ENCODE measurements around the gene TMCO6. TPM values are rescaled to one million over a fixed set of nuclear protein-coding genes. Genes with fewer than 3 reads are reported as not detected.

The TMCO6 gene
- total and polyA plus RNA-seq, 2 of the 8 experiments (the other 6 are each of a cell fraction or from before 2014, with no cell fraction given): 29.0 to 40.9 TPM

DNA sequence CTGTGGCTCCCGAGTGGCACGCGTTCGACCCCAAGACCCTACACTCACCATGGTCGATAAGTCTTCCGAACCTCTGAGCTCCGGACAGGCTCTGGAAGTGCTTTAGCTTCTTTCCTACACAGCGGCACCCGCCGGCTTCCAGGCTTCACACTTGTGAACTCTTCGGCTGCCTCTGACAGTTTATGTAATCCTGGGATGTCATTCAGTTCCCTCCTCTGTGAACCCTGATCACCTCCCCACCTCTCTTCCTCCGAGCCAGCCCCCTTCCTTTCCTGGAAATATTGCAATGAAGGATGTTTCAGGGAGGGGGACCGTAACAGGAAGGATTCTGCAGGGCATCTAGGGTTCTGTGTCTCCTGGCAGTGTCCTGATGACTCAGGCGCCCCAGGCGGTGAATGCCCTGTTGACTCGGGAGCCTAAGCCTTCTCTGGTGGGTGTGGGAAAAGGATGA lies 6.2 kb upstream of the TMCO6 start, which contains the start of gene CD14:
TSS of gene CD14 (minus strand) at position 155 of the 451 bp plus-strand sequence. CDS start at position 51, 104 bp downstream.
- H3K4me2 ChIP-seq (ENCODE audit: insufficient read depth in 1 of 2, low read depth in 2 of 2, low read length in 2 of 2): no peak within 1 kb of the TSS
- no peak within 1 kb of the TSS for H3K56ac ChIP-seq (replicated peaks; ENCODE audit: insufficient read length, low read depth, low read length)
- no peak within 1 kb of the TSS for H4K91ac ChIP-seq (replicated peaks; ENCODE audit: insufficient read length, low read length)
- H3K18ac ChIP-seq (ENCODE audit: extremely low read depth, low read length): no peak within 1 kb of the TSS
- peaks cover 18 to 25% of the 10 kb centered on the region in 2 experiments; a peak in 3 of 4 replicates for H3K9me3 ChIP-seq (ENCODE audit: insufficient read depth in 2 of 2, low read depth in 1 of 2, low read length in 1 of 2)
- DNase-seq (ENCODE audit: low read depth in 1 of 2, low spot score in 2 of 2) (no peak), FAIRE-seq (no peak)
- H3K79me1 ChIP-seq (ENCODE audit: low read depth, low read length): no peaks in the 10 kb centered on the region
- H4K5ac ChIP-seq (ENCODE audit: insufficient read length, low read depth, low read length): no peak within 1 kb of the TSS
- H3K9ac ChIP-seq (replicated peaks in 1 of 4; ENCODE audit: extremely low read depth in 1 of 4, low read depth in 3 of 4, low read length in 3 of 4): no peak within 1 kb of the TSS
- H3K27me3 ChIP-seq (replicated peaks in 1 of 4; ENCODE audit: control insufficient read depth in 3 of 4, extremely low read depth in 1 of 4, insufficient read depth in 3 of 4, low read length in 3 of 4): no peaks in the 10 kb centered on the region
- H3K4me1 ChIP-seq (replicated peaks in 1 of 4; ENCODE audit: control insufficient read depth in 3 of 4, insufficient read depth in 4 of 4, low read length in 3 of 4): peaks cover 0 to 2% (median 0%) of the 10 kb centered on the region in 4 experiments; a peak in 1 of 7 replicates
- H2BK15ac ChIP-seq (ENCODE audit: low read length): no peak within 1 kb of the TSS
- H2AK5ac ChIP-seq (ENCODE audit: low read depth, low read length): no peak within 1 kb of the TSS
- WGBS, 2 experiments (ENCODE audit: extremely low coverage in 1 of 2, insufficient coverage in 1 of 2, insufficient read length in 1 of 2, insufficient replicate concordance in 2 of 2, low coverage in 1 of 2, low lambda C conversion rate in 2 of 2, missing lambda C conversion rate in 1 of 2): 89% methylated on average over 16 of the region's 16 CpGs; no CpG with 5 or more reads in 1 of the 2 experiments
- no peak within 1 kb of the TSS for H3K4ac ChIP-seq (replicated peaks; ENCODE audit: insufficient read length, low read depth, low read length)
- H3K23ac ChIP-seq (ENCODE audit: insufficient read length): no peak within 1 kb of the TSS
- ChIA-PET POLR2A (ENCODE audit: partially characterized antibody) (interaction anchor here (1.1 kb wide), 1 partner anchor 12 kb away, joined by 3 read pairs; no protein-coding TSS in a partner anchor), CTCF (ENCODE audit: partially characterized antibody) (interaction anchor here (1.0 kb wide), 1 partner anchor 260 kb away, joined by 3 read pairs; no protein-coding TSS in a partner anchor)
- H2BK20ac ChIP-seq (ENCODE audit: low read length): no peak within 1 kb of the TSS
- H2BK12ac ChIP-seq (ENCODE audit: low read depth, low read length): no peak within 1 kb of the TSS
- H3K4me3 ChIP-seq (ENCODE audit: extremely low read depth in 1 of 4, insufficient read depth in 2 of 4, low read depth in 3 of 4, low read length in 4 of 4): no peak within 1 kb of the TSS
- H4K8ac ChIP-seq (ENCODE audit: extremely low read depth, insufficient read depth, low read length): peak within 1 kb of the TSS; percentile 80
- H3K23me2 ChIP-seq (ENCODE audit: low read depth, low read length): no peaks in the 10 kb centered on the region
- H3K14ac ChIP-seq (ENCODE audit: insufficient read length): no peak within 1 kb of the TSS
- H3K36me3 ChIP-seq (ENCODE audit: control insufficient read depth in 2 of 4, insufficient read depth in 4 of 4, low read length in 3 of 4): no peaks in the 10 kb centered on the region
- H2BK5ac ChIP-seq (ENCODE audit: low read depth, low read length): no peak within 1 kb of the TSS
- no peak within 1 kb of the TSS for H2AFZ ChIP-seq (ENCODE audit: low read length)
- no peaks in the 10 kb centered on the region for H4K20me1 ChIP-seq (replicated peaks in 1 of 2; ENCODE audit: control insufficient read depth in 1 of 2, insufficient read depth in 2 of 2, low read length in 2 of 2)
- no peak within 1 kb of the TSS for H2BK120ac ChIP-seq (replicated peaks; ENCODE audit: low read depth, low read length)
- no peak within 1 kb of the TSS for H3K27ac ChIP-seq (ENCODE audit: low read depth, low read length)
- no peaks in the 10 kb centered on the region for H3K79me2 ChIP-seq (ENCODE audit: control insufficient read depth in 1 of 2, insufficient read depth in 2 of 2, low read length in 2 of 2)
- no peak for TF ChIP-seq CBX5 (IDR thresholded peaks at IDR 0.05; ENCODE audit: low read depth, low read length)
- TF ChIP-seq CEBPB (IDR thresholded peaks at IDR 0.05; ENCODE audit: low read depth, low read length): no peak
- TF ChIP-seq EZH2 (IDR thresholded peaks at IDR 0.05; ENCODE audit: low read depth, low read length, severe bottlenecking): no peak
- no peak for TF ChIP-seq TEAD4 (IDR thresholded peaks at IDR 0.05; ENCODE audit: low read depth, low read length)
- TF ChIP-seq CBX8 (IDR thresholded peaks at IDR 0.05; ENCODE audit: borderline replicate concordance, low read depth, low read length): no peak
- TF ChIP-seq RNF2 (IDR thresholded peaks at IDR 0.05; ENCODE audit: borderline replicate concordance, low read depth, low read length, missing control alignments, poor library complexity, severe bottlenecking): no peak
- no peak for TF ChIP-seq KDM1A (IDR thresholded peaks at IDR 0.05; ENCODE audit: borderline replicate concordance, low read length)
- TF ChIP-seq PHF8 (conservative IDR thresholded peaks at IDR 0.05; ENCODE audit: low read depth, low read length): no peak
- TF ChIP-seq SIN3A (conservative IDR thresholded peaks at IDR 0.05 in 1 of 2, IDR thresholded peaks at IDR 0.05 in 1 of 2; ENCODE audit: low read depth in 1 of 2, low read length in 2 of 2): no peak
- no peak for TF ChIP-seq KDM5A (IDR thresholded peaks at IDR 0.05; ENCODE audit: low read length)
- no peak for TF ChIP-seq SP2 (IDR thresholded peaks at IDR 0.05; ENCODE audit: low read length)
- no peak for TF ChIP-seq SIX5 (IDR thresholded peaks at IDR 0.05; ENCODE audit: low read depth, low read length)
- no peak for TF ChIP-seq RXRA (IDR thresholded peaks at IDR 0.05; ENCODE audit: insufficient read depth, low read depth, low read length)
- no peak for TF ChIP-seq RFX5 (IDR thresholded peaks at IDR 0.05; ENCODE audit: borderline replicate concordance, low read depth, low read length)

Data from H1 (cell line).